HG03097 (cell line): ENCODE measurements around the gene SMTNL2.
"Not testable (repeated sequence)": the region's sequence is repeated elsewhere in the genome, so short reads cannot be mapped to it uniquely, and the experiment has no call there.

Experiments used
- ATAC-seq: cut with Tn5 transposase; IDR thresholded peaks from one replicate; pipeline ENCODE4 v1.9.1; 2021; ENCODE audit not compliant: unreplicated experiment, low FRiP score

Gene SMTNL2

GRCh38 chr17:4583206-4583605 is 1.1 kb upstream of the SMTNL2 start:
- ATAC-seq, result no peak

- no peak for ATAC-seq
These were observed 588 bp upstream of the SMTNL2 start for GRCh38 chr17:4583782-4584100.

GRCh38 chr17:4584917-4585637 is 748 bp downstream of the SMTNL2 start:
- no peak for ATAC-seq

- ATAC-seq, result no peak
These were observed 1.3 kb downstream of the SMTNL2 start for GRCh38 chr17:4585638-4585994.

- no peak for ATAC-seq
These were observed 1.7 kb downstream of the SMTNL2 start for GRCh38 chr17:4586043-4586442.

GRCh38 chr17:4587195-4587594 is 2.9 kb downstream of the SMTNL2 start:
- ATAC-seq, result no peak

- ATAC-seq, result no peak
These were observed 3.5 kb downstream of the SMTNL2 start for GRCh38 chr17:4587803-4588202.

GRCh38 chr17:4588391-4588790 is 4.1 kb downstream of the SMTNL2 start:
- no peak for ATAC-seq

- no peak for ATAC-seq
These were observed 4.7 kb downstream of the SMTNL2 start for GRCh38 chr17:4588898-4589625.

- not testable (repeated sequence) for ATAC-seq
These were observed 5.7 kb downstream of the SMTNL2 start for GRCh38 chr17:4590042-4590441.

GRCh38 chr17:4590981-4591453 is 6.7 kb downstream of the SMTNL2 start:
- ATAC-seq, result no peak

GRCh38 chr17:4591529-4591928 is 7.2 kb downstream of the SMTNL2 start:
- no peak for ATAC-seq

- ATAC-seq, result no peak
These were observed 8.1 kb downstream of the SMTNL2 start for GRCh38 chr17:4592240-4593005.

- ATAC-seq, result no peak
These were observed 8.7 kb downstream of the SMTNL2 start for GRCh38 chr17:4593021-4593421.

- ATAC-seq, result no peak
These were observed 10.1 kb downstream of the SMTNL2 start for GRCh38 chr17:4594406-4594805.

- no peak for ATAC-seq
These were observed 10.8 kb downstream of the SMTNL2 start for GRCh38 chr17:4594931-4595684.

GRCh38 chr17:4595685-4596342 is 11.5 kb downstream of the SMTNL2 start:
- ATAC-seq, result not testable (repeated sequence)

GRCh38 chr17:4596636-4597380 is 12.5 kb downstream of the SMTNL2 start:
- no peak for ATAC-seq

- no peak for ATAC-seq
These were observed 13.6 kb downstream of the SMTNL2 start for GRCh38 chr17:4597975-4598374.
